ENCODE data around the gene TMEM86B.
A peak's percentile ranks its signal among the peaks of the same experiment; 100 is the strongest.

Gene TMEM86B, protein sequence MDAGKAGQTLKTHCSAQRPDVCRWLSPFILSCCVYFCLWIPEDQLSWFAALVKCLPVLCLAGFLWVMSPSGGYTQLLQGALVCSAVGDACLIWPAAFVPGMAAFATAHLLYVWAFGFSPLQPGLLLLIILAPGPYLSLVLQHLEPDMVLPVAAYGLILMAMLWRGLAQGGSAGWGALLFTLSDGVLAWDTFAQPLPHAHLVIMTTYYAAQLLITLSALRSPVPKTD

GRCh38 chr19:55228403-55229031, at the start of gene TMEM86B:
TMEM86B (minus strand) TSS chr19:55228763; CDS start chr19:55228741, 22 bp downstream.
- DNase-seq: peak in 2 of 10 donors; percentile 55 to 61
- intact Hi-C loops (cut with DNase I): no loop called here

DNA sequence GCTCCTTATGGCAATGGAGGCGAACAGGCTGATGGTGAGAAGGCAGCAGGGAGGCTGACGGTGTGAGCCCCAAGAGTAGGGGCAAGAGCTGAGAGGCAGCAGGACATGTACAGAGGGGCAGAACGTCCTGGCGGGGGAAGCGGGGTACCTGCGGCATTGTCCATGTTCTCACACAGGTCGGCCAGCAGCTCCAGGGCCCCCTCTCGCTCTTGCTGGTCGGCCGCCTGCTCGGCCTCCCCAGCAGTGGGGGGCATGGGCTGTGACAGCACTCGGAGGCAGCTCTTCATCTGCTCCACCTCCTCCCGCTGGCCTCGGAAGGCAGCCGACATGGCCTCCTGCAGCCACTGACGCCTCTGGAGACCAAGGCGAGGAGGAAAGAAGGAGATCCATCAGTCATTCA, 48.9 kb upstream of the TMEM86B start:
- DNase-seq: peak in 1 of 10 donors; percentile 44
- intact Hi-C loops (cut with DNase I): no loop called here

- intact Hi-C loops (cut with DNase I): no loop called here
- DNase-seq: peak in 1 of 10 donors; percentile 59
These were observed 48.3 kb upstream of the TMEM86B start for GRCh38 chr19:55276720-55277430.

DNA sequence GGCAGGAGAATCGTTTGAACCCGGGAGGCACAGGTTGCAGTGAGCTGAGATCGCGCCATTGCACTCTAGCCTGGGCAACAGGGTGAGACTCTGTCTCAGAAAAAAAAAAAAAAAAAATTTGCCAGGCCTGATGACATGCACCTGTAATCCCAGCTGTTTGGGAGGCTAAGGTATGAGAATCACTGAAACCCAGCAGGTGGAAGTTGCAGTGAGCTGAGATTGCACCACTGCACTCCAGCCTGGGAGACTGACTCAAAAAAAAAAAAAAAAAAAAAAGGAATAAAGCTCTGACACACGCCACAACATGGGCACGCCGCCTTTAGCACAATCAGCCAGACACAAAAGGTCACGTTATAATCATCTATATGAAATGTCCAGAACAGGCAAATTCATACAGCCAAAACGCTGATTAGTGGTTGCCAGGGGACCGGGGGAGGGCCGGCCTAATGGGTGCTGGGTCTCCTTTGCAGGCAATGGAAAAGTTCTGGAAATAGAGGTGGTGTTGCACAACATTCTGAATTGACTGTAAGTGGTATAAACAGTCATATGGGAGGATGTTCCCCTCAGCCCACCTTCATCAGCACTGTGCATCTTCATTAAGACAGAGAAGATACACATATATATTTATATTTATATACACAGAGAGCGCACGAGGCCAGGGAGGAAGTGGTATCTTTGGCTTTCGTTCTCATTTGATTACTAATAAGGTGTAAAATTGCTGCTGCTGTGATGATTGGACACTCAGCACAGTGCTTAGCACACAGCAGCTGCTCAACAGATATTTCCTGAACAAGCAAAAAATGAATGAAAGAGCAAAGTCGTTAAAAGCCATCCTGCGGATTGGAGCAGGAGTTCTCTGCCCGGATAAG, 47.5 kb upstream of the TMEM86B start:
- intact Hi-C loops (cut with DNase I): no loop called here
- DNase-seq: peak in 1 of 10 donors; percentile 18

GRCh38 chr19:55273978-55274707, 45.6 kb upstream of the TMEM86B start:
- intact Hi-C loops (cut with DNase I): no loop called here

GRCh38 chr19:55272142-55272541, 43.6 kb upstream of the TMEM86B start:
- peak in 1 of 10 donors; percentile 80 for DNase-seq
- intact Hi-C loops (cut with DNase I): no loop called here

More at GRCh38 chr19:55273978-55274707, 45.6 kb upstream of the TMEM86B start:
- peak in 1 of 10 donors; percentile 80 for DNase-seq

- intact Hi-C loops (cut with DNase I): no loop called here
- DNase-seq: peak in 1 of 10 donors; percentile 63
These were observed 41.8 kb upstream of the TMEM86B start for GRCh38 chr19:55270172-55270942.

- DNase-seq: peak in 3 of 10 donors; percentile 43 to 87 (median 50)
- intact Hi-C loops (cut with DNase I): no loop called here
These were observed 40.7 kb upstream of the TMEM86B start for GRCh38 chr19:55269299-55269698.

DNA sequence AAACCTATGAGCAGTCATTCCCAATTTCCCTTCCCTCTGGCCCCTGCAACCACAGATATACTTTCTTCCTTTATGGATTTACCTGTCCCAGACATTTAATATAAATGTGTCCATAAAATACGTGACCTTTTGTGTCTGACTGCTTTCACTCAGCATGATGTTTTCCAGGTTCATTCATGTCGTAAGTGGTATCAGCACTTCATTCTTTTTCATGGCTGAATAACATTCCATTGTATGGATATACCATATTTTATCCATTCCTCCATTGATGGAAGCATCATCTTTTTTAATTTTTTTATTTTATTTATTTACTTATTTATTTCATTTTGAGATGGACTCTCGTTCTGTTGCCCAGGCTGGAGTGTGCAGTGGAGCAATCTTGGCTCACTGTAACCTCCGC, 38.3 kb upstream of the TMEM86B start:
- no peak for DNase-seq
- intact Hi-C loops (cut with DNase I): no loop called here

- DNase-seq: no peak
- intact Hi-C loops (cut with DNase I): no loop called here
These were observed 37.8 kb upstream of the TMEM86B start for GRCh38 chr19:55266404-55266803.

- peak in 1 of 10 donors; percentile 66 for DNase-seq
- intact Hi-C loops (cut with DNase I): no loop called here
These were observed 37.3 kb upstream of the TMEM86B start for GRCh38 chr19:55265723-55266386.

- peak in 1 of 10 donors; percentile 57 for DNase-seq
- intact Hi-C loops (cut with DNase I): no loop called here
These were observed 36.6 kb upstream of the TMEM86B start for GRCh38 chr19:55265173-55265572.

DNA sequence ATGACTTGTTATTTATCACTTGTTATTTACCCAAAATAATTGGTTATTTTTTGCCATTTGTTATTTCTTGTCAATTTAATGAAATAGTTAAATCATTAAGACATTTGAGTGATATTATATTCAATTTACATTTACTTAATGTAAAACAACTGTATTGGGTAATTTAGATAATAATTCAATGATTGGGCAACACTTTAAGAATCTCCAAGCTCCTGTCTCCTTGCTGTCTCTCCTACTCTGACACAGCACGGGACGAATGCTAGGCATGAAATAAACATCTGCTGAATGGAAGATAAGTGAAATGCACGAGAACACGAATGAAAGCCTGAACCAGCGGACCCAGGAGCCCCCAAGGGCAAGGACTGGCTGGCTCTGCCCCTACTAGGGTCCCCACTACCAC, 36.0 kb upstream of the TMEM86B start:
- intact Hi-C loops (cut with DNase I): no loop called here
- DNase-seq: peak in 1 of 10 donors; percentile 28

DNA sequence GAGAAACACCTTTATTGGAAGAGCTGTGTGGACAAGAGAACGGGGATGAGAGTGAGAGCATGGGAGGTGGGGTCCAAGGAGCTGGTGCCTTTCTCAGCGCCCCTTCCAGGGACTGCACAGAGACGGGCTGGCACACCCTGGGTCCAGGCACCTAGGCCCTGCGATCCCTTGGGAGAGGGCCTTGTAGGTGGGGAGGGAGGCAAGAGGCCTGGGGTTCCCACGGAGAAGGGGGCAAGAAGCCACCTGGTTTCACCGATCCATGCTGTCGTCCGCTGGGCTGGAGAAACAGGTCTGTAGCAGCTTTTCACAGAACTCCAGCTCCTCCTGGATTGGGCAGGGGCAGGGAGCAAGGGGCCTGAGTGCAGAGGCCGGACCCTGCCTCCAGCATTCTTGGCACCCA, 33.8 kb upstream of the TMEM86B start:
- peak in 1 of 10 donors; percentile 67 for DNase-seq
- intact Hi-C loops (cut with DNase I): no loop called here

- intact Hi-C loops (cut with DNase I): no loop called here
- peak in 1 of 10 donors; percentile 79 for DNase-seq
These were observed 33.1 kb upstream of the TMEM86B start for GRCh38 chr19:55261671-55262126.

DNA sequence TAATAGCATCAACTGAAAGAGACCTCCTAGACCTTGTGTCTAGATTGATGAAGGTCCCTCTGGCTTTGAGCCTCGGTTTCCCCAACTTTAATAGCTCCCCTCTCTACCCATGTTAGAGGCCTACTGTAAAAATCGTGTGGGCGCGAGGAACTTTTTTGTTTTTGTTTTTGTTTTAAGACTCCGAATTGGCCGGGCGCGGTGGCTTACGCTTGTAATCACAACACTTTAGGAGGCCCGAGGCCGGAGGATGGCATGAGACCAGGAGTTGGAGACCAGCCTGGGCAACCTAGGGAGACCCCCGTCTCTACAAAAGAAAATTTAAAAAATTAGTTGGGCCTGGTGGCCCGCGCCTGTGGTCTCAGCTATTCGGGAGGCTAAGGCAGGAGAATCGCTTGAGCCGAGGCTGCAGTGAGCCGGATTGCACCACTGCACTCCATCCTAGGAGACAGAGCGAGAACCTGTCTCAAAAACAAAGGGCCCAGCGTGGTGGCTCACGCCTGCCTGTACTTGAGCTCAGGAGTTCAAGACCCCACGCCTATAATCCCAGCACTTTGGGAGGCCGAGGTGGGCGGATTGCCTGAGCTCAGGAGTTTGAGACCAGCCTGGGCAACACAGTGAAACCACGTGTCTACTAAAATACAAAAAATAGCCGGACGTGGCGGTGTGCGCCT, 31.1 kb upstream of the TMEM86B start:
- intact Hi-C loops (cut with DNase I): loop anchor here (2.0 kb wide), 1 partner anchor 43 kb away; no protein-coding TSS in a partner anchor
- peak in 1 of 10 donors; percentile 79 for DNase-seq

DNA sequence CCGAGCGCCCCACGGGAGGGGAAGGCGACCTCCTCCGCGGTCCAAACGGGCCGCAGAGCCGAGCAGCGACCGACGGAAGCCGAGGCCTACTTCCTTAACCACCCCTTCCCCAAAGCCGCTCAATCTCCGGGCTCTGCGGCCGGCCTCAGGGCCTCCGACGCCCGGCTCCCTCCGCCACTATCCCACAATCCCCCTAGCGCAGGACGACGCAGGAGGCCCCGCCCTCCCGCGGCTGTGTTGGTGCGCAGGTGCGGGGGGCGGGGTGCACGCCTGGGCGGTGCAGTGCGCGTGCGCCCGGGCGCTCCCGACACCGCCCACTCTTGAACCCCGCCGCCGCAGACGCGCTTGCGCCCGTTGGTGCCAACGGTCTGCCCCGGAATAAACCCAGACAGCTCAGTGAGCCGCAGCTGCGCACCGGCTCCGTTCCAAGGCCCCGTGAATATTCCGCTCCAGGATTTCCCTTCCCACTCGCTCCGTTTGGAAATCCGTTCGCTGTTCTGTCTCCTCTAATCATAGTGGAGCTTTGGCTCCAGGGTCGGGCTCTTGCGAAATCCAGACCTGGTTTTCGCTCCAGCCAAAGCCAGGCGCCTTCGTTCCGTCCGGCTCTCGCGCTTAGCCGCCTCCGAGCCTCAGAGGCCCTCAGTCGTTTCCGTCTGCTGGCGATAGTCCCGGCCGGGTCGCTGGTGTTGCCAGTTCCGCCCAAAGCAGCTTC, 30.4 kb upstream of the TMEM86B start, which contains the start of gene PPP6R1:
TSS of gene PPP6R1 (minus strand) at position 190 of the 712 bp plus-strand sequence. CDS start 11,914 bp downstream, outside the sequence.
- intact Hi-C loops (cut with DNase I): loop anchor here (2.0 kb wide), 1 partner anchor 42 kb away; no protein-coding TSS in a partner anchor
- DNase-seq: peak; percentile 94 to 99 (median 96)
